ENCODE data around the gene RHO. TPM values are rescaled to one million over a fixed set of nuclear protein-coding genes. Genes with fewer than 3 reads are reported as not detected.
A peak's percentile ranks its signal among the peaks of the same experiment; 100 is the strongest.
"Not testable (repeated sequence)": the region's sequence is repeated elsewhere in the genome, so short reads cannot be mapped to it uniquely, and the experiment has no call there.

Gene RHO
- total RNA-seq, 1 donor: not detected

GRCh38 chr3:129483870-129484269 lies 44.6 kb upstream of the RHO start:
- Histone ChIP-seq H2AFZ (ENCODE audit: low read length) (no peak overlapping the region), H3K9me3 (ENCODE audit: low read depth, low read length) (no peaks in the 10 kb centered on the region), H3K27me3 (ENCODE audit: insufficient read depth, low read length) (no peaks in the 10 kb centered on the region), H3K4me2 (ENCODE audit: insufficient read depth, low read length) (no peak overlapping the region), H3K36me3 (ENCODE audit: insufficient read depth, low read length) (peaks cover 23% of the 10 kb centered on the region), H3K4me1 (ENCODE audit: insufficient read depth, low read length) (peaks cover 50% of the 10 kb centered on the region), H3K27ac (ENCODE audit: low read depth, low read length) (no peak overlapping the region), H3K79me2 (ENCODE audit: insufficient read depth, low read length) (no peaks in the 10 kb centered on the region), H4K20me1 (ENCODE audit: insufficient read depth, low read length) (no peaks in the 10 kb centered on the region), H3K4me3 (ENCODE audit: insufficient read depth, low read length) (no peak overlapping the region)
- no peak for TF ChIP-seq CTCF (IDR thresholded peaks at IDR 0.05; ENCODE audit: extremely low read depth, low read depth, low read length)
- no peak for DNase-seq (ENCODE audit: insufficient read length, low spot score, missing footprints)

GRCh38 chr3:129485146-129485545 lies 43.3 kb upstream of the RHO start:
- H3K79me2 ChIP-seq (ENCODE audit: insufficient read depth, low read length); DNase-seq (ENCODE audit: insufficient read length, low spot score, missing footprints); H4K20me1 ChIP-seq (ENCODE audit: insufficient read depth, low read length); H3K27me3 ChIP-seq (ENCODE audit: insufficient read depth, low read length); H3K4me3 ChIP-seq (ENCODE audit: insufficient read depth, low read length); H3K9me3 ChIP-seq (ENCODE audit: low read depth, low read length): not testable (repeated sequence)
- peak overlapping the region; percentile 77 for H3K4me2 ChIP-seq (ENCODE audit: insufficient read depth, low read length)
- peaks cover 13% of the 10 kb centered on the region for H3K36me3 ChIP-seq (ENCODE audit: insufficient read depth, low read length)
- H3K27ac ChIP-seq (ENCODE audit: low read depth, low read length): peak overlapping the region; percentile 96
- peaks cover 50% of the 10 kb centered on the region for H3K4me1 ChIP-seq (ENCODE audit: insufficient read depth, low read length)
- peak overlapping the region; percentile 17 for H2AFZ ChIP-seq (ENCODE audit: low read length)

- H3K27ac ChIP-seq (ENCODE audit: low read depth, low read length): peak overlapping the region; percentile 96
- TF ChIP-seq CTCF (IDR thresholded peaks at IDR 0.05; ENCODE audit: extremely low read depth, low read depth, low read length): no peak
- H3K27me3 ChIP-seq (ENCODE audit: insufficient read depth, low read length): no peaks in the 10 kb centered on the region
- no peaks in the 10 kb centered on the region for H3K79me2 ChIP-seq (ENCODE audit: insufficient read depth, low read length)
- peak; percentile 93 for DNase-seq (ENCODE audit: insufficient read length, low spot score, missing footprints)
- H3K9me3 ChIP-seq (ENCODE audit: low read depth, low read length): no peaks in the 10 kb centered on the region
- H3K4me1 ChIP-seq (ENCODE audit: insufficient read depth, low read length): peaks cover 56% of the 10 kb centered on the region
- no peaks in the 10 kb centered on the region for H4K20me1 ChIP-seq (ENCODE audit: insufficient read depth, low read length)
- peak overlapping the region; percentile 17 for H2AFZ ChIP-seq (ENCODE audit: low read length)
- peak overlapping the region; percentile 23 for H3K4me3 ChIP-seq (ENCODE audit: insufficient read depth, low read length)
- peak overlapping the region; percentile 77 for H3K4me2 ChIP-seq (ENCODE audit: insufficient read depth, low read length)
- H3K36me3 ChIP-seq (ENCODE audit: insufficient read depth, low read length): peaks cover 16% of the 10 kb centered on the region
Observed at GRCh38 chr3:129485721-129486663, 42.4 kb upstream of the RHO start.

- Histone ChIP-seq H3K4me3 (ENCODE audit: insufficient read depth, low read length) (peak overlapping the region; percentile 23), H3K9me3 (ENCODE audit: low read depth, low read length) (no peaks in the 10 kb centered on the region), H4K20me1 (ENCODE audit: insufficient read depth, low read length) (no peaks in the 10 kb centered on the region), H3K27ac (ENCODE audit: low read depth, low read length) (peak overlapping the region; percentile 96), H3K4me1 (ENCODE audit: insufficient read depth, low read length) (peaks cover 51% of the 10 kb centered on the region), H3K4me2 (ENCODE audit: insufficient read depth, low read length) (peak overlapping the region; percentile 77), H3K79me2 (ENCODE audit: insufficient read depth, low read length) (peaks cover 2% of the 10 kb centered on the region), H3K27me3 (ENCODE audit: insufficient read depth, low read length) (no peaks in the 10 kb centered on the region), H2AFZ (ENCODE audit: low read length) (peak overlapping the region; percentile 13), H3K36me3 (ENCODE audit: insufficient read depth, low read length) (peaks cover 16% of the 10 kb centered on the region)
- no peak for TF ChIP-seq CTCF (IDR thresholded peaks at IDR 0.05; ENCODE audit: extremely low read depth, low read depth, low read length)
- DNase-seq (ENCODE audit: insufficient read length, low spot score, missing footprints): no peak
Observed at GRCh38 chr3:129486664-129487035, 41.8 kb upstream of the RHO start.
